C4-2B (cell line): ENCODE measurements around the gene OPA3.

Source experiments
- CTCF ChIP-seq: fragments of 450-650 bp; conservative IDR thresholded peaks from 2 replicates; pipeline ENCODE4 v1.5.1; 2017; ENCODE audit warnings: mild to moderate bottlenecking
- ZFX ChIP-seq: fragments of 450-650 bp; IDR thresholded peaks from 2 replicates; pipeline ENCODE4 v1.6.1; 2017

- TF ChIP-seq CTCF (no peak), ZFX (no peak)
These were observed 85.1 kb downstream of the OPA3 start for GRCh38 chr19:45499196-45500180.
